ENCODE measurements around the gene EIF6.
"Not testable (repeated sequence)": the region's sequence is repeated elsewhere in the genome, so short reads cannot be mapped to it uniquely, and the experiment has no call there.

The EIF6 gene

GRCh38 chr20:35277531-35278395, 6.8 kb downstream of the EIF6 start, which contains the start of gene MMP24OS:
TSS of gene MMP24OS (minus strand) at chr20:35278122. CDS start at chr20:35277929, 193 bp downstream.
- DNase-seq, result peak; percentile 92

GRCh38 chr20:35277127-35277526, 7.4 kb downstream of the EIF6 start:
- no peak for DNase-seq

GRCh38 chr20:35276408-35276807, 8.2 kb downstream of the EIF6 start:
- no peak for DNase-seq

- no peak for DNase-seq
Observed at GRCh38 chr20:35275741-35276251, 8.8 kb downstream of the EIF6 start.

- DNase-seq, result no peak
Observed at GRCh38 chr20:35274172-35275092, 10.1 kb downstream of the EIF6 start.

- no peak for DNase-seq
Observed at GRCh38 chr20:35273449-35274171, 11.0 kb downstream of the EIF6 start.

- no peak for DNase-seq
Observed at GRCh38 chr20:35271904-35272303, 12.7 kb downstream of the EIF6 start.

GRCh38 chr20:35271073-35271882, 13.3 kb downstream of the EIF6 start:
- no peak for DNase-seq

- no peak for DNase-seq
Observed at GRCh38 chr20:35270021-35270902, 14.3 kb downstream of the EIF6 start.

GRCh38 chr20:35269055-35269781, 15.4 kb downstream of the EIF6 start:
- peak; percentile 51 for DNase-seq

GRCh38 chr20:35267092-35267491, 17.5 kb downstream of the EIF6 start:
- no peak for DNase-seq

GRCh38 chr20:35264755-35265154, 19.8 kb downstream of the EIF6 start:
- DNase-seq, result no peak

GRCh38 chr20:35263532-35264341, 20.8 kb downstream of the EIF6 start:
- no peak for DNase-seq

GRCh38 chr20:35262731-35263531, 21.6 kb downstream of the EIF6 start:
- not testable (repeated sequence) for DNase-seq

GRCh38 chr20:35262321-35262720, 22.3 kb downstream of the EIF6 start:
- not testable (repeated sequence) for DNase-seq

GRCh38 chr20:35260426-35260825, 24.1 kb downstream of the EIF6 start:
- no peak for DNase-seq

- DNase-seq, result no peak
Observed at GRCh38 chr20:35257175-35257909, 27.2 kb downstream of the EIF6 start.
